ENCODE results near the gene METTL1.

DNA sequence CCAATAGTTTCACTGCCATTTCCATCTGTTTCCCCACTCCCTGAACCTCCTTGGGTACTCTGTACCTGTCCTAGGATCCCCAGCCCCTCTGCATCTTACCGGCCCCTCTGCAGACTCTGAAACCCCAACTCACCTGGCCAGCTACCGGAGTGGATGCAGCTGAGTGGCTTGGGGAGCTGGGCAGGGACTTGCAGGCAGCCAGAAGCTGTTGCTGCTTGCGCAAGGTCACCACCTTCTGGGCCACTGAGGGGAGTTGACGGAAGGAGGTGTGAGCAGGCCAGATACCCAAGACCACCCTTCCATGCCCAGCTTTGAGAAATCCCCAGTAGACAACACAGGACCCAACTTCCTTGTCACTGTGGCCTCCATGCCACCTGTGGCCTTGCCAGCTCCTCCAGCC is 39.6 kb downstream of the METTL1 start:
- TF ChIP-seq EZH2phosphoT487 (IDR thresholded peaks at IDR 0.05; ENCODE audit: low read depth, severe bottlenecking, unreplicated experiment): no peak
- TF ChIP-seq EZH2 (IDR thresholded peaks at IDR 0.05; ENCODE audit: borderline replicate concordance): no peak

Measured in hepatocyte (in vitro differentiated cells).